Amygdala (tissue), 56 donors: Measurements from ENCODE around the gene SSBP4.

Source experiments
- DNase-seq, 56 donors: peaks; one replicate each; lab custom pipeline; 2025; lab: John Stamatoyannopoulos, UW

SSBP4 gene

DNA sequence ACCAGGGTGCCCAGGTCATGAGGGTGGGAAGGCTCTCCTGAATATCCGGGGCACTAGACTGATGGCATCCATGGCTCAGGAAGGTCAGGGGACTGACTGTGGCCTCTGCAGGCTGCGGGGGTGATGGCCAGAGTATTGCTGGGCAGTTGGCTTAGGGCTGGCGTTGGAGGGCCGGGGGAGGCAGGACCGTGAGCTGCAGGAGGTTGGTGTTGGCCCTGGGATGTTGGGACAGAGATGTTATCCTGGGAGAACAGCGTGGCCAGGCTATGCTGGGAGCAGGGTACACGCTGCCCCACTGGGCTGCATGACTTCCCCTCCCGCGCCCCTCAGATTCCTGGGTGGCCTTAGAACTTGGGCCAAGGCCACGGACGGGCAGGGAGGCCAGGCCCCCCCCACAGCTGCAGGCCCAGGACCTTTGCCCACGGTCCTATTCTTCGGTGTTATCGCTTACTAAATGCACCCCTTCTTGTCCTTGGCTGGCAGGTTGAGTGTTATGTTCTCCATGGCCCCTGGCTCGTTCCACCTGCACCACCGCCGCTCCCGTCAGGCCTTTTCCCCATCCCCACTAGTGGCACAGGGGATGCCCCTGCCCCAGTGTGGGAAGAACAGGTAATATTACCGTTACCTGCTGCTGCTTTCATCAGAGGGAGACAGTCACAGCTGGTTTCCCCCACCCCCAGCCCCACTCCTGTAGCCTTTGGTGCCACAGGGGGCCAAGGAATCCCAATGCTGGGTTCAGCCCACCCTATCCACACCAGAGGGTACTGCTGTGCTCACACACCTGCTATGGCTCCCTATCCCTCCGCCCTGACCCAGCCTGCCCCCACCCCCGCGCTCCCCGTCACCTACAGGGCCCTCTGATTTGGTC lies 22.0 kb downstream of the SSBP4 start:
- DNase-seq, result no peak

DNA sequence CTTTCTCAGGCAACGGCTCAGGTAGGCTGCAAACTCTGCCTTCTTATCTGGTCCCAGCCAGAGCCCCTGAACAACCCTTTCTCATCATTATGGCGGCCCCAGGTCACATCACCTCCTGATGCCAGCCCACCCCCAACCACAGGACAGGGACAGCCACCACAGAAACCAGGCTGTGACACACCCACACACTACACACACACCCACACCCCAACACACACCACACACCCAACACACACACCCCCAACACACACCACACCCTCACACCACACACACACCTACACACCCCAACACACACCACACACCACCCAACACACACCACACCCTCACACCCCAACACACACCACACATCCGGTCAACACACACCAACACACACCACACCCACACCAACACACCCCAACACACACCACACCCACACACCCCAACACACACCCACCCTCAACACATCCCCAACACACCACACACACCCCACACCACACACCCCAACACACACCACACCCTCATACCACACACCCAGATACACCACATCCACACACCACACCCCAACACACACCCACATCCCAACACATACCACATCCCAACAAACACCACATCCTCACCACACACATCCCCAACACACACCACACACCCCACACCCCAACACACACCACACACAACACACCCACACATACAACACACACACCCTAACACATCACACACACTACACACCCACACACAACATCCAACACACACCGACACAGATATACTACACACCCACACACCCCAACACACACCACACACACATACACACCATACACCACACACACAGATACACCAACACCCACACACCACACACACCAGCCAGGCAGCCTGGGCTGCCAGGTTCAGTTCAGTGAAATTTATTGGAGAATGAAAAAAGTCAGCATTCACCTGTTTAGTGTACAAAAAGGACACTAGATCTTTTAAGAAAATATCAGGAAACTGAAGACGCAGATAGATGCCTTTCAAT lies 22.9 kb downstream of the SSBP4 start:
- DNase-seq, result no peak

- no peak for DNase-seq
Observed at GRCh38 chr19:18442941-18443340, 23.7 kb downstream of the SSBP4 start.

- no peak for DNase-seq
Observed at GRCh38 chr19:18443406-18443805, 24.2 kb downstream of the SSBP4 start.

DNA sequence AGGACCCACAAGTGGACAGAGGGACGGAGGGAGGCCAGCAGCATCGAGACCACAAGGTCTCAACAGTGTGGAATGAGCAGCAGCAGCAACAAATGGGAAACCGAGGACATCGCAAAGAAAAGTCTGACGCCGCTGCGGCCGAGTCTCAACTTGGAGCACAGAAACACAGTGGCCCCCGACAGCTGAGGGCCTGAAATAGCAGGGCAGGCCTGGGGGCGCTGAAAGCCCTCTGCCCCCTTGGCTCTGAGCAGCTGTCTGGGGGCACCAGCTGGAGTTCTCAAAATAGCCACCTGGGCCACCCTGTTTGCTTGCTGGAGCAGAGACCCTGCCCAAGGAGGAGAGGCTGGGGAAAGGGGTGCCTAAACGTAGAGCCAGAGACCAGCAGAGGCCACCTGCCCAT lies 24.6 kb downstream of the SSBP4 start:
- DNase-seq, result no peak

DNA sequence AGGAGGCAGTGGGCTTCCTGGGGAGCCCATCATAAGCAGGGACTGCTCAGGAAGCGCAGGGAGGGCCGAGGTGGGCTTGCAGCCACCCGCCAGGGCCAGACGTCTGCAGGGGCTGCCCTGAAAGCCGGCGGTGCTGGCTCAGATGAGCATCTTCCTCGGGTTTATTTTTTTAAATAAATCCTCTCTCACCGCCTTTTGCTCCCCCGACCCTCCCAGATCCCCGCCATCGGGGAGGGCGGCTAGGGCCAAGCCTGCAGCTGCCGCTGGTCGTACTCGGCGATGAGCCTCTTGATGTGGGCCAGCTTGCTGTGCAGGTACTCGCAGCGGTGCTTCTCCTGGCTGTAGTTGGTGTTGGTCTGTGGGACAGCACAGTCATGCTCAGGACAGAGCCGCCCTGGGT lies 25.3 kb downstream of the SSBP4 start:
- DNase-seq, result no peak

DNA sequence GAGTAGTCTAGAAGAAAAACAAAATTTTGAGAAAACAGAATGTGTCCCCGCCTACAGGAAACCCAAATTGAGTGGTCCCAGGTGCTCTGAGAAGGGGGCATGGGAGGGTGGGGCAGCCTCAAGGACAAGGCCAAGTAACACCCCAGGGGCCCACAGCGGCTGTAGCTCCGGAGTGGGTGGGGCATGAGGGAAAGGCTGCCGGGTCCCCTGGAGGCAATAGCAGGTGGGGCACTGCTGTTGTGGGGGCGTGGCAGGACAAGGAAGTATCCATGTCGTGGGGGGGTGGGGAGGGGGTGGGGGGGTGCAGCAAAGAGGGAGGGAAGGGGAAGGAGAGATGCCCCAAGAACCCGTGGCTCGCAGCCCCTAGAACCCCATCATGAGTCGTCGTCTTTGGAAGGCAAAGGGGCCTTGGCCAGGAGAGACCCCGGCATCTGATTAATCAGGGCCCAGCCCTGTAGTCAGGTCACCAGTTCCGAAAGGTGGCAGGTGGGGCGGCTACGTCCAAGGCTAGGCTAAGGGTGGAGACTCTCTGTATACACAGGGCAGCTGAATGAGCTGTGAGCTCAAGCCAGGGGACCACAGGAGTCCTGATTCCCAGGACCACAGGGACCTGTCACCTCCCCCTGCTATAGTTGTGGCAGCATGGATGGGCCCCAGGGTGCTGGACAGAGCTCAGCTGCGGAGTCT lies 26.2 kb downstream of the SSBP4 start:
- no peak for DNase-seq

- DNase-seq, result no peak
Observed at GRCh38 chr19:18446145-18446810, 27.1 kb downstream of the SSBP4 start.

DNA sequence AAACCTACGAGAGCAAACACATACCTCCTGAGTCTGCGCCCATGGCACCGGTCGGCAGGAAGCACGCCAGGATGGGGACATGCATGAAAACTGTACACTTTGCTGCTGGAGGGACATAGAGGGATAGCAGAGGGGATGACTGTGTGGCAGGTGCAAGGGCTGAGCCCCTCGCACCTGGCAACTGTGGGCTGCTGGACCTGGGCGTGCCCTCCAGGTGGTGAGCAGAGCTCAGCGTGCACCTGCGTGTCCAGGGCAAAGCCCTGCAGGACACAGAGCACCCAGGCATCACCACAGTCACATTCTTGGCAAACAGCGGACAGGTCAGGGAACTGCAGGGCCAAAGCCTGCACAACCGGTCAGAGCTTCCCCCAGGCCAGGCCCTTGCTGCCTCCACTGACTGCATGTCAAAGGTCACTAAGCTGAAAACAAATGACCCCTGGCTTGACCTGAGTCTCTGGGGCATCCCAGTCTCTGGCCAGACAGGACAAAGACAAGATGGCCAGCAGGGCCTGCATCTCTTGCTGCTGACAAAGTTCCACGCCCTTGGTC lies 27.7 kb downstream of the SSBP4 start:
- DNase-seq, result no peak

- DNase-seq, result no peak
Observed at GRCh38 chr19:18449552-18449951, 30.4 kb downstream of the SSBP4 start.

GRCh38 chr19:18450021-18450930 lies 31.1 kb downstream of the SSBP4 start:
- no peak for DNase-seq

GRCh38 chr19:18450931-18451836 lies 32.0 kb downstream of the SSBP4 start:
- DNase-seq, result peak in 52 of 56 donors; percentile 40 to 95 (median 73)

DNA sequence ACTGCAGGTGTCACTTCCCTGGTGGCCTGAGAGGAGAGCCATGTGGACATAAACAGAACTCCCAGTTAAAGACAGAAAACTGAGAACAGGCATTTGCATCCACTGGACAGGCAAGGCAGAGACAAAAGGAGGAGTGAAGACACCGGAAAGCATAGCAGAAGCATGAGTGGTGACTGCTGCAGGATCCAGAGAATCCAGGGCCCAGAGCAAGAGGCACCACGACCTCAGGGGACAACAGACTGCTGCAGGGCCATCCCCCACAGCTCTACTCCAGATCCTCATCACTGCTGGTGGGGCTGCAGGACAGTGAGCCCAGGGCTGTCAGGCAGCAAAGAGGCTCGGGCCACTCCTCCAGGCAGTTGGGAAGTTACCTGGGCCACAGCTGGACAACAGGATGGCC lies 33.2 kb downstream of the SSBP4 start:
- no peak for DNase-seq

DNA sequence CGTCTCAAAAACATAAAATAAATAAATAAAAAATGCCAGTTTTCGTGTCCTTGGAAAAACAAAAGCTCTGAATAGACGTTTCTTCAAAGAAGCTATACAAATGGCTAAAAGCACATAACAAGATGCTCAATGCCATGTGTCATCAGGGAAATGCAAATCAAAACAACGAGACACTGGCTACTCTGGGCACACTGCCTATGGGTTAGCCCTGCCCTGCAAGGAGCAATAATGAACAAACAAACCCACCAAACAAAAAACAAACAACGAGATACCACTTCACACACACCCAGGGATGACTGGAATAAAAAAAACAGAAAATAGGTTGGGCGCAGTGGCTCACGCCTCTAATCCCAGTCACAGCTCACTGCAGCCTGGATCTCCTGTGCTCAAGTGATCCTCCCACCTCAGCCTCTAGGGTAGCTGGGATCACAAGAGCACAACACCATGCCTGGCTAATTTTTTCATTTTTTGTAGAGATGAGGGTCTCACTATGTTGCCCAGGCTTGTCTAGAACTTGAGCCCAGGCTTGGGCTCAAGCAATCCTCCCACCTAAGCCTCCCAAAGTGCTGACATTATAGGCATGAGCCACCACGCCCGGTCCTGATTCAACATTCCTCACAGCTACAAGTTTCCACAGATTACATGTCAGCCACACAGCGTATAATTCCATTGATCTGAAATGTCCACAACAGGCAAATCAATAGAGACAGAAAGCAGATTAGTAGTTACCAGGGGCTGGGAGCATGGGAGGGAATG lies 34.2 kb downstream of the SSBP4 start:
- DNase-seq, result peak in 1 of 56 donors; percentile 15

GRCh38 chr19:18456279-18456678 lies 37.1 kb downstream of the SSBP4 start:
- DNase-seq, result no peak

GRCh38 chr19:18456974-18457373 lies 37.8 kb downstream of the SSBP4 start:
- DNase-seq, result peak in 29 of 56 donors; percentile 8 to 79 (median 34)
